Fibroblast of lung (primary cell): ENCODE measurements around the gene PABPN1L.

ENCODE experiments used
- EZH2 ChIP-seq: IDR thresholded peaks from 2 replicates; pipeline ENCODE4 v1.5.1; 2012; ENCODE audit warnings: low read length, control low read depth, mild to moderate bottlenecking; ENCODE audit errors: missing control alignments
- TF ChIP-seq, protein P1 (sequence below), 2 donors: IDR thresholded peaks in 1 of 2; conservative IDR thresholded peaks in 1 of 2; 1 replicate in 1 of 2; 2 replicates in 1 of 2; pipeline ENCODE4 v1.5.1; 2011 to 2012; ENCODE audit warnings: low read length in 2 of 2, control low read depth in 1 of 2, inconsistent platforms in 1 of 2, low read depth in 1 of 2, mild to moderate bottlenecking in 1 of 2

DNA sequence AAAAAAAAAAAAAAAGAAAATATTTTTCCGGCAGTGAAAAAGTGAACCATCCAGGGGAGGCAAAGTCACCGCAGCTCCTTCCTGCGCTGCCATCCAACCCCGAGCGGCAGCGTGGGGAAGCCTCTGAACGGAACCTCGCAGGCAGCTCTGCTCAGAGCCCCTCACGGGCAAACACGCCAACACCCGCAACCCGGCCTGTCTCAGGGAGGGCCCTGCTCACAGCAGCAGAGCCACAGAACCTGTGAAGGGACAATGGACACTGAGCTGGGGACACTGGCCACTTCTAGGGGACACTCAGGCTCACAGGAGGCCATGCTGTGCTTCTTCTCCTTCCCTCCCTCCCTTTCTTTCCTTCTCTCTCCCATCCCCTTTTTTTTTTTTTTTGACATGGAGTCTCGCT is 33.4 kb downstream of the PABPN1L start:
- no peak for TF ChIP-seq EZH2
- TF ChIP-seq, protein P1, sequence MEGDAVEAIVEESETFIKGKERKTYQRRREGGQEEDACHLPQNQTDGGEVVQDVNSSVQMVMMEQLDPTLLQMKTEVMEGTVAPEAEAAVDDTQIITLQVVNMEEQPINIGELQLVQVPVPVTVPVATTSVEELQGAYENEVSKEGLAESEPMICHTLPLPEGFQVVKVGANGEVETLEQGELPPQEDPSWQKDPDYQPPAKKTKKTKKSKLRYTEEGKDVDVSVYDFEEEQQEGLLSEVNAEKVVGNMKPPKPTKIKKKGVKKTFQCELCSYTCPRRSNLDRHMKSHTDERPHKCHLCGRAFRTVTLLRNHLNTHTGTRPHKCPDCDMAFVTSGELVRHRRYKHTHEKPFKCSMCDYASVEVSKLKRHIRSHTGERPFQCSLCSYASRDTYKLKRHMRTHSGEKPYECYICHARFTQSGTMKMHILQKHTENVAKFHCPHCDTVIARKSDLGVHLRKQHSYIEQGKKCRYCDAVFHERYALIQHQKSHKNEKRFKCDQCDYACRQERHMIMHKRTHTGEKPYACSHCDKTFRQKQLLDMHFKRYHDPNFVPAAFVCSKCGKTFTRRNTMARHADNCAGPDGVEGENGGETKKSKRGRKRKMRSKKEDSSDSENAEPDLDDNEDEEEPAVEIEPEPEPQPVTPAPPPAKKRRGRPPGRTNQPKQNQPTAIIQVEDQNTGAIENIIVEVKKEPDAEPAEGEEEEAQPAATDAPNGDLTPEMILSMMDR (conservative IDR thresholded peaks at IDR 0.05 in 1 of 2, IDR thresholded peaks at IDR 0.05 in 1 of 2; ENCODE audit: low read depth in 1 of 2, low read length in 2 of 2) = no peak
